GM19025 (cell line): Measurements from ENCODE around the gene NEURL4.
"Not testable (repeated sequence)": the region's sequence is repeated elsewhere in the genome, so short reads cannot be mapped to it uniquely, and the experiment has no call there.

ENCODE experiments used
- ATAC-seq: cut with Tn5 transposase; IDR thresholded peaks from one replicate; pipeline ENCODE4 v1.9.1; 2021; ENCODE audit warnings: mild to moderate bottlenecking, low read depth, moderate library complexity; ENCODE audit not compliant: unreplicated experiment

Gene NEURL4

GRCh38 chr17:7348478-7349242 is 19.5 kb upstream of the NEURL4 start:
- no peak for ATAC-seq

- ATAC-seq, result no peak
These were observed 18.7 kb upstream of the NEURL4 start for GRCh38 chr17:7347630-7348477.

DNA sequence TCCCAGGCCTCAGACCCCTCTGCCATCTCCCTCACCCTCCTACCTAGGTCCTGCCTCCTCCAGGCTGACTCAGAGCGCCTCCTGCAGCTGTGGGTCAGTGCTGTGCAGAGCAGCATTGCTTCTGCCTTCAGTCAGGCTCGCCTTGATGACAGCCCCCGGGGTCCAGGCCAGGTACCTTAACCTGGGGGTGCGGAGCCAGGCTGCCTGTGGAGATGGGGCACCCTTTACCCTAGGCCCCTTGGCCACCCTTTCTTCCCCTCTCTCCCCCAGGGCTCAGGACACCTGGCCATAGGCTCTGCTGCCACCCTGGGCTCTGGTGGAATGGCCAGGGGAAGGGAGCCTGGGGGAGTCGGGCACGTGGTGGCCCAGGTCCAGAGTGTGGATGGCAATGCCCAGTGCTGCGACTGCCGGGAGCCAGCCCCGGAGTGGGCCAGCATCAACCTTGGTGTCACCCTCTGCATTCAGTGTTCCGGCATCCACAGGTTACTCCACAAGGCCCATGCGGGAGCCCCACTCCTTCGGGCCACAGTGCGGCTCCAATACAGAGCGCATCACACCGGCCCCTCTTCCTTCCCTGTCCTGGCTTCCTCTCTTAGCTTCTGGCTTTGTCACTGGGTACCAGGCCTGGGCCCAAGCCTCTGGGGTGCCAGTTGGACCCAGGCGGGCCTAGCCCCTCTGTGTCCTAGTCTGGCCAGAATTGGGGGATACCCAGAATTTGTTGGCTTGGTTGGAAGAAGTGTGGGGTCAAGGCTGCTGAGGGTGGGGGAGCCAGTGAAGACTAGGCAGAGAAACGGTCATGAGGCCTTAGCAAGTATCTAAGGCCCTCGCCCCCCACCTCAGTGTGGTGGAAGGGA is 17.9 kb upstream of the NEURL4 start:
- no peak for ATAC-seq

DNA sequence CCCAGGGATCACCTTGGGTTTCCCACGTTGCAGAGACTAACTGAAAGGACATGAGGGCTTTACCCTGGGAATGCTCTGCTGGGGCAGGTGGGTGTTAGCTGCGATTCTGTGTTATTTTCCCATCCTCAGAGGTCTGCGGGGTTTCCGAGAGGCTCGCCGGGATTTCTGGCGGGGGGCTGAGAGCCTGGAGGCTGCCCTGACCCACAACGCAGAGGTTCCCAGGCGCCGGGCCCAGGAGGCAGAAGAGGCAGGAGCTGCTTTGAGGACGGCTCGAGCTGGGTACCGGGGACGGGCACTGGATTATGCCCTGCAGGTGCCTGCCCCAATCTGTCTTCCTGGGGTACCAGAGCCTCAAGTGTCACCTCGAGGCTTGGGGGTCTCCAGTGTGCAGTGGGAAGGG is 14.1 kb upstream of the NEURL4 start:
- no peak for ATAC-seq

DNA sequence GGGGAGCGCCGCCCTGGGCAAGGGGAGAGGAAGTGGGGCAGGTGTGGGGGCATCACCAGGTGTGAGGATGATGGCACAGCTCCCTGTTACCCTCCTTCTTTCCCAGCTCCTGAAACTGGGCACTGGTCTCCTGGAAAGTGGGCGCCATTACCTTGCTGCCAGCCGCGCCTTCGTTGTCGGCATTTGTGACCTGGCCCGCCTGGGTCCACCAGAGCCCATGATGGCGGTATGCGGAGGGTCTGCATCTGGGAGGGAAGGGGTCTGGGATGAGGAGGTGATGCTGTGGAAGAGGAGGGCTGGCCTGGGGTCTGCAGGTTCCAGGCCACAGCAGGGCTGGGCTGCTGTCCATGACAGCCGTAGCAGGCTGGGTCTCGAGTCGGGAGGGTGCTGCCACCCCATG is 12.7 kb upstream of the NEURL4 start:
- ATAC-seq, result no peak

GRCh38 chr17:7340179-7340578 is 11.0 kb upstream of the NEURL4 start:
- no peak for ATAC-seq

DNA sequence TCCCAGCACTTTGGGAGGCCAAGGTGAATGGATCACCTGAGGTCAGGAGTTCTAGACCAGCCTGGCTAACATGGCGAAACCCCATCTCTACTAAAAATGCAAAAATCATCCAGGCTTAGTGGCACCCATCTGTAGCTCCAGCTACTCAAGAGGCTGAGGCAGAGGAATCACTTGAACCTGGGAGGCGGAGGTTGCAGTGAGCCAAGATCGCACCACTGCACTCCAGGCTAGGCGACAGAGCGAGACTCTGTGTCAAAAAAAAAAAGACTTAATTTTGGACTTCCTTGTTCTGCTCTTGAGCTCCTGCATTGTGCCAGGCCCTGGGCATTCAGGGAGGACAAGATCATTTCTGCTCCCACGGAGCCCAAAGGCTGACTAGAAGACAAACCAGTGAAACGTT is 8.5 kb upstream of the NEURL4 start:
- not testable (repeated sequence) for ATAC-seq

DNA sequence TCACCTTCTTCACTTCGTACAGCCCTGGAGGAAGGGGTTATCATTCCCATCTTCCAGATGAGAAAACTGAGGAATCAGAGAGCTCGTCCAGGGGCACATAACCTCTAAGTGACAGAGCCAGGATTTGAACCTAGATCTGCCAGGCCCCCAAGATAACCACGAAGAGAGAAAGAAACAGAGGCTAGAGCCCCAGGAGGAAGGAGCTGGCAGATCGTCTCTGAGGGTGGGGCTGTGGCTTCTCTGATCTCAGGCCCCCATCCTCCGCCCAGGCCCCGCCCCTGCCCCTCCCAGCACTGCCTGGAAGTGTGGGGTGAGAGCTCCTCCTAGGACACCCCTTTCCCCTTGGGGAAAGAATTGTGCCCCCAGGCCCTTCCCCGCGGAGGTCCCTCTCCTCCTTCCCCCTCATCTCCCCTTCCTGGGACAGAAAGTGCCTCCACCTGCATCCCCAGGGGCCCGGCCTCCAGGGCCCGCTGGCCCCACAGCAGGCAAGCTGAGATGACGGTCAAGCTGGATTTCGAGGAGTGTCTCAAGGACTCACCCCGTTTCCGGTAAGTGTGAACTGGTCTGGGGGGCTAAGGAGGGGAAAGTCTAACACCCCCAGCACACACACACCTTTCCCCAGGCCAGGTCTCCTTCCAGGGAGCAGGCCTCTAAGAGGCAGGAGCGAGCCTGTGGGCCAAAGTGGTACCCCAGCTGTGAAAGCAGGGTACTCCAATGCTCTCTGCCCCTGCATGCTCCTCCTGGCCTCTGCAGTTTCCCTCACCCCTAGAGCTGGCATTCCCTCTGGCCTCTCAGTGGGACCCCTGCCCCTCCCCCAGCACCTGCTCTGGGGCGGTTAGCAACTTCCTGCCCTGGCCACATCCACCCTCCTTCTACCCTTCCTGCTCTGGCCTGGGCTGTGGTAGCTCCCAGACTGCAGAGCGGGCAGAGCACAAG is 7.4 kb upstream of the NEURL4 start, which contains the start of gene ACAP1:
ACAP1 (plus strand) TSS at position 290 of the 936 bp plus-strand sequence; CDS start at position 496, 206 bp downstream.
- peak; percentile 68 for ATAC-seq

GRCh38 chr17:7335765-7336164 is 6.6 kb upstream of the NEURL4 start:
- not testable (repeated sequence) for ATAC-seq

GRCh38 chr17:7334938-7335538 is 5.9 kb upstream of the NEURL4 start:
- no peak for ATAC-seq

GRCh38 chr17:7332600-7333069 is 3.5 kb upstream of the NEURL4 start:
- ATAC-seq, result not testable (repeated sequence)

DNA sequence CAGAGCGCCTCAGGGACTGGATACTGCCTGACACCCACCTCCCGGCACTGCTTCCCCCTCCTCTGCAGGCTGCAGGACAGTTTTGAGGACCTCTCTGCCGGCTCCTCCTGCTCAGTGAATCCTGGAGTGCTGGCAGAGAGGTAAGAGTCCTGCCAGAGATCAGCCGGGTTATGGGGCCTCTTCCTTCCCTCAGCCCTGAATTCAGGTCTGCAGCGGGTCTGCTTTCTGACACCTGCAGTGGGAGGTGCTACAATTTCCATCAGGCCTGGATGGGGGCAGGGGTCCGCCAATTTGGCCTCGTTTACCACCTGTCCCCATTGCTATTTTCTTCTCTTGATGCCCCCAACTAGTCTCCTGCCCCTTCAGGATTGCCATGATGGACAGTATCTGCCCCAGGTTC is 3.0 kb upstream of the NEURL4 start:
- ATAC-seq, result no peak

- ATAC-seq, result no peak
These were observed 1.5 kb upstream of the NEURL4 start for GRCh38 chr17:7330638-7331015.

GRCh38 chr17:7329997-7330637 is 982 bp upstream of the NEURL4 start:
- peak; percentile 50 for ATAC-seq

- ATAC-seq, result peak; percentile 43
These were observed 350 bp upstream of the NEURL4 start for GRCh38 chr17:7329374-7329996.

DNA sequence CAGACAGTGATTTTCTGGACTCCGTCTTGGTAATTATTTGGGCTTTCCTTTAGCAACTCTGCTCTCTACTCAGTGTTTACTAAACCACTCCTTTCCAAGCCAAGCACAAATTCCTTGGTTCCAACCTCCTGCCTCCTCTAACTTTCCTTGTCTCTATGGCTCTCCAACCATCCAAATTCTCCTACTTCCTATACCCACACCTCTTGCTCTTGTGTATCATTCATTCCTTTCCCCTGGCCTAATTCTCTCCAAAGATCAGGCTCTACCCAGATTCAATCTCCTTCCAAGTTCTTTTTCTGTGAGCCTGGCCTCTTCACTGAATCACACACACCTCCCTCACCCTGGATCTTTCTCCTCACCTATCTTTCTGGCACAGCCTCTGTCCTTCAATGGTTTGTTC is 1.1 kb downstream of the NEURL4 start:
- no peak for ATAC-seq

DNA sequence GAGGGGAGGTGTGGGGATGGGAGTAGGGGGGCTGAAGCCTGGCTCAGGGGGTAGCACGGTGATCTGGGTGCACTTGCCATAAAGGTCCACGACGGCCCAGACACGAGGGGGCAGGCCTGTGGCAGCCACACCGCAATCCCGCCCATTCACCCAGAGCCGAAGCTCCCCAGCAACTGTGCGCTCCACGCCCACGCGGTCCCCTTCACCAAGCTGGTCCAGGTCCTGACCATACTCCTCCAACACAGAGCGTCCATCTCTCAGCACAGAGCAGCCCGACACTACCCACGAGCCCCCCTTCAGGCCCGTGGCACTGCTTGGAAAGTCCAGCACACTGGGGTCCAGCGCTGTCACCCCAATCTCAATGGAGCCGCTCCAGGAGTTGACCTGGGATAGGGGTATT is 1.6 kb downstream of the NEURL4 start:
- ATAC-seq, result no peak

GRCh38 chr17:7327056-7327455 is 2.1 kb downstream of the NEURL4 start:
- ATAC-seq, result no peak
